DMS53 treated with DMSO at 0.1 percent for 48 hours (cell line): ENCODE data around the gene LRRC56.

Experiments used
- DNase-seq: peaks from one replicate; lab custom pipeline; 2025; ENCODE audit not compliant: unreplicated experiment; lab: John Stamatoyannopoulos, UW

The LRRC56 gene

DNA sequence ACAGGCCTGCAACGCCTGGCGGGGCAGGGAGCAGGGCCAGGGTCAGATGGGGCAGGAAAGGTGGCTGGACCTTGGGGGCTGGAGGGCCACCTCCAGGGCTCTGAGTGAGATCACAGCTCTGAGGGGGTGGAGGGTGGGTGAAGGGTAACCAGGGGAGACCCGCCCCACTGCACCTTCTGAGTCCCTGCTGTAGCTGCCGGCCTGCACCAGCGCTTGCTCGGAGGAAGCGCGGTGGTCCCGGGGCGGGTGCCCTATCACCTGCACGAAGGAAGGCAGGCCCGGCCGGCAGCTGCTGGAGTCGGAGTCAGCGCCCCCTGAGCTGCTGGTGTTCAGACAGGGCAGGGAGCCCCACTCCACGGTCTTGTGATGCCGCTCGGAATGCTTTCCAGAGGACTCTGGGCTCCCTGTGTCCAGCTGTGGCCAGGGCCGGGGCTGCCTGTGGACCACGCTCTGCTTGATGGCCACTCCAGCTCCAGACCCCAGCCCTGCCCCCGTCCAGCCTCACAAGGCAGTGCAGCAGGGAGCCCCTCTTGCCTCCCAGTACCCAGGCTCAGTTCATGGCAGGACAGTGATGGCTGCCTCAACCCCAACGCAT, 19.4 kb downstream of the LRRC56 start:
- no peak for DNase-seq

GRCh38 chr11:557328-558132, 20.2 kb downstream of the LRRC56 start:
- DNase-seq = no peak

DNA sequence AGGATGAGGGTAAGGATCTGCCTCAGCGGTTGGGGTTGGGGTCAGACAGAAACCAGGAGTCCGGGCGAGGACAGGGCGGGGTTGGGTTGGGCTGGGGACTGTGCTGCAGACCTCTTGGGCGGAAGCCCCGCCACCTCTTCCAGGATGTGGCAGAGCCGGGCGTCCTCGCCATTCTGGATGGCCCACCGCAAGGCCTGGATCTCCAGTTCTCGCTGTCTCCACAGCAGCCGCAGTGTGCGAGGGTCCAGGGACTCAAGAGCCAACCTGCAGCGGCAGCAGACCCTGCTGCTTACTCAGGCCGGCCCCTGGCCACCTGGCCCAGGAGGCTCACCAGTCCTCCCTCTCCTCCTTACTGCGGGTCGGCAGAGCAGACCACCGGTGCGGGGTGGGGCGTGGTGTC, 21.2 kb downstream of the LRRC56 start:
- no peak for DNase-seq

DNA sequence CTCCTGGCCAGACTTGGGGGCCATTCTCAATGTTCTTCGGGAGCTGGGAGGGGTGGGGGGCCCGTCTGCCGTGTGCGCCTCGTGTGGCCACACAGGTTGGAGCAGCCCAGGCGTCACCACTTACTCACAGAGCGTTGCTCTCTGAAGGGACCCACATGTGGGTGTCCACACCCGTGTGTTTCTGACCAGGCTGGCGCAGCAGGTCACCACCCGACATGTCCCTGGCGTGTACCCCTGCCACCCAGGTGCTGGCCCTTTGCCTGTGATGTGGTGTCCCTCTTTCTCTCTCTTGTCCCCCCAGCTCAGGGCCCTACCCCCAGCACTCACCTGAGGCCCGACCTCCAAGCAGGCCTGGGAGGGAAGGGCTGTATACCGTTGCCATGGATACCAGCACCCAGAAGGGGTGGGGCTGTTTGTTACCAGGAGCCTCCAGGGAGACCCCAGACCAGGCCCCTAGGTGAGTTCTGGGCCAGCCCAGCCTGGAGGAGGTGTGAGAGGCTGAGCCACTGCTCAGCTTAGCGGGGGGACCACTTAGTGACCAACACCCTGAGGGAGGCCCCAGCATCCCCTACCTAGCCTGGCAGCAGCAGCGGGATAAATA, 21.8 kb downstream of the LRRC56 start:
- no peak for DNase-seq

GRCh38 chr11:559712-560304, 22.5 kb downstream of the LRRC56 start:
- no peak for DNase-seq

- peak; percentile 96 for DNase-seq
These were observed 23.2 kb downstream of the LRRC56 start, which contains the start of the genes LMNTD2 and RASSF7 for GRCh38 chr11:560305-561147. TSS of gene LMNTD2 (minus strand) at chr11:560738. CDS start at chr11:560716, 22 bp downstream. TSS of gene RASSF7 (plus strand) at chr11:560970. CDS start at chr11:561769, 799 bp downstream.

DNA sequence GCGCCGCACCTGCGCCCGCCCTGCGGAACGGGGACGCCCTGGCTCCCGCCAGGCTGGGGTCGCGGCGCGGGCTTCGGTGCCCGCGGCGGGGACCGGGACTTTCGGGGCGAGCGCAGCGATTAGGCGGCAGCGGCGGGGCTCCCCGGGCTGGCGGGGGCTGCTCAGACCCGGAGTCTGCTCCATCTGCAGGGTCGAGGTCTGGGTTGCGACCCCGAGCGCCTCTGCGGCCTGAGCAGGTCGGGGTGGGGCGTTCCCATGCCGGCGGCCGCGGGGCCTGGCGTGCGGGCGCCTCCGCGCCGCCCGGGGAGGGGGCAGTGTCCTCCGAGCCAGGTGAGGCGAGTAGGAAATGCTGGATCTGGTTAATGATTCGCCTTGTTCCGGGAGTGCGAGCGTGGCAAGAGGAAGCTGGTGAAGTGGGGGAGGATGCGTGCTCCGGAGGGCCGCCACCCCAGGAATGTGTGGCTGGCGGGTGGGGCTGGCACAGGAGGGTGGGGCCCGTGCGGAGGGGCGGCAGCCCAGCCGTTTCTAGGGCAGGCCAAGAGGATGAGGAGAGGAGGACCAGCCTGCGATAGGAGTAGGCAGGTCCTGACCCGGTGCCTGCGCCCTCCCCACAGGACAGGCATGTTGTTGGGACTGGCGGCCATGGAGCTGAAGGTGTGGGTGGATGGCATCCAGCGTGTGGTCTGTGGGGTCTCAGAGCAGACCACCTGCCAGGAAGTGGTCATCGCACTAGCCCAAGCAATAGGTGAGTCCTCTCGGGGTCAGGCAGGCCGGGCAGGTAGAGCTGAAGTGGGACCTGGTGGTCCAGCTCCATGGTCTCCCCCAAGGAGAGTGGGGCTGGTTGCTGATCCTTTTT, 24.0 kb downstream of the LRRC56 start:
- peak; percentile 78 for DNase-seq

DNA sequence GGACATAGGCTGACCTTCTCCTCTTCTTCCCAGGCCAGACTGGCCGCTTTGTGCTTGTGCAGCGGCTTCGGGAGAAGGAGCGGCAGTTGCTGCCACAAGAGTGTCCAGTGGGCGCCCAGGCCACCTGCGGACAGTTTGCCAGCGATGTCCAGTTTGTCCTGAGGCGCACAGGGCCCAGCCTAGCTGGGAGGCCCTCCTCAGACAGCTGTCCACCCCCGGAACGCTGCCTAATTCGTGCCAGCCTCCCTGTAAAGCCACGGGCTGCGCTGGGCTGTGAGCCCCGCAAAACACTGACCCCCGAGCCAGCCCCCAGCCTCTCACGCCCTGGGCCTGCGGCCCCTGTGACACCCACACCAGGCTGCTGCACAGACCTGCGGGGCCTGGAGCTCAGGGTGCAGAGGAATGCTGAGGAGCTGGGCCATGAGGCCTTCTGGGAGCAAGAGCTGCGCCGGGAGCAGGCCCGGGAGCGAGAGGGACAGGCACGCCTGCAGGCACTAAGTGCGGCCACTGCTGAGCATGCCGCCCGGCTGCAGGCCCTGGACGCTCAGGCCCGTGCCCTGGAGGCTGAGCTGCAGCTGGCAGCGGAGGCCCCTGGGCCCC, 24.8 kb downstream of the LRRC56 start:
- no peak for DNase-seq

GRCh38 chr11:563066-563811, 25.9 kb downstream of the LRRC56 start:
- DNase-seq = no peak

DNA sequence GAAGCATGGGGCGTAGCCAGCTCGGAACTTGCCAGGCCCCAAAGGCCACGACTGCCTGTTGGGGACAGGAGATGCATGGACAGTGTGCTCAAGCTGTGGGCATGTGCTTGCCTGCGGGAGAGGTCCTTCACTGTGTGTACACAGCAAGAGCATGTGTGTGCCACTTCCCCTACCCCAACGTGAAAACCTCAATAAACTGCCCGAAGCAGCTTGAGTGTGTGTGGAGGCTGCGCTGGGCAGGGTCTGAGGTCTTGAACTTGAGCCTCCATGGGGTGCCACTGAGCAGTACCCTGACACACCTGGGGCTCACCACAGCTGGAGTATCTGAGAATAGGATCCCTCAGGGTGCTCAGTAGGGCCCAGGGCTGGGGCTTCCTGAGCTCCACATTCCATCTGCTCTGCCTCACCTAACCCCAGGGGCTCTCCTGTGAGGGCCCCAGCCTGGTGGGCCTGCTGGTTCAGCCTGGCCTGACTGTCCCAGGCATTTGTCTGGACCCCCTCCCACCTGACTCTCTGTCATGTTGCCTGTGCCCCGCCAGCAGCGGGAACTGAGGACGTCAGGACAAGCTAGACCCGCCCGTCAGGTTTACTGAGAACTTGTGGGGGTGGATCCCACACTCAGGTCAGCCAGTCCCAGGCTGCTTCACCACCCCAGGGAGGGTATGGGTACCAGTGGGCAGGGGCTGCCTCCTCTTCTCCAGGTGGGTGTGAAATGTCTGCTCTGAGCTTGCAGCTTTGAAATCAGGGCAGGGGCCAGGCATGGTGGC, 26.7 kb downstream of the LRRC56 start:
- DNase-seq = no peak

GRCh38 chr11:565921-566509, 28.7 kb downstream of the LRRC56 start:
- DNase-seq = no peak

DNA sequence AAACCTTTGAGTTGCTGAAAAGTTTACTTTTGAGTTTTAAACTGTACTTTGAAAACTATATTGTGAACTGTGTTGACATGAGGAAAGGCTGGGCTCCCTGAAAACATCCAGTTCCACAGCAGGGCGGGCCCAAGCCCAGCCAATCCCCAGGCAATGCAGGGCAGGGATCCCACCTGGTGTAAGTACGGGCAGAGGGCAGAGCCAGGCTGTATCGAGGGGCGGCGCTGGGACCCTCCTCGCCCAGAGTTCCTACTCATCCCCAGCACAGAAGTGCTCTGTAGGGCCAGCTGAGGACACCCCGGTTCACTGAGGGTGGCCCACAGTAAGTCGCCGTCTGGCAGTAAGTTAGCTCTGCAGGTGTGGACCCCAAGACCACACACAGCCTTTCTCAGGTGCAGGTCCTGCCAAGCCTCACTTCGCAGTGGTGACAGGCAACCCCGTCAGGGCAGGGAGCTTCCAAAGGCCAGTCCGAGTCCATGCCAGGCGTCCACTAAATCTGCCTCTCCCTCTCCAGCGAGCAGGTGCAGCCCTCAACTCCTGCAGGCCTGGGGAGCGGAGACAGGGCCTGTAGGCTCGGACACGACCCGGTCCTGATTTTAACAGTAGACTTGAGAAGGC, 29.8 kb downstream of the LRRC56 start:
- no peak for DNase-seq

- DNase-seq = peak; percentile 13
These were observed 30.4 kb downstream of the LRRC56 start for GRCh38 chr11:567629-568292.

- DNase-seq = peak; percentile 94
These were observed 31.2 kb downstream of the LRRC56 start for GRCh38 chr11:568306-569157.

DNA sequence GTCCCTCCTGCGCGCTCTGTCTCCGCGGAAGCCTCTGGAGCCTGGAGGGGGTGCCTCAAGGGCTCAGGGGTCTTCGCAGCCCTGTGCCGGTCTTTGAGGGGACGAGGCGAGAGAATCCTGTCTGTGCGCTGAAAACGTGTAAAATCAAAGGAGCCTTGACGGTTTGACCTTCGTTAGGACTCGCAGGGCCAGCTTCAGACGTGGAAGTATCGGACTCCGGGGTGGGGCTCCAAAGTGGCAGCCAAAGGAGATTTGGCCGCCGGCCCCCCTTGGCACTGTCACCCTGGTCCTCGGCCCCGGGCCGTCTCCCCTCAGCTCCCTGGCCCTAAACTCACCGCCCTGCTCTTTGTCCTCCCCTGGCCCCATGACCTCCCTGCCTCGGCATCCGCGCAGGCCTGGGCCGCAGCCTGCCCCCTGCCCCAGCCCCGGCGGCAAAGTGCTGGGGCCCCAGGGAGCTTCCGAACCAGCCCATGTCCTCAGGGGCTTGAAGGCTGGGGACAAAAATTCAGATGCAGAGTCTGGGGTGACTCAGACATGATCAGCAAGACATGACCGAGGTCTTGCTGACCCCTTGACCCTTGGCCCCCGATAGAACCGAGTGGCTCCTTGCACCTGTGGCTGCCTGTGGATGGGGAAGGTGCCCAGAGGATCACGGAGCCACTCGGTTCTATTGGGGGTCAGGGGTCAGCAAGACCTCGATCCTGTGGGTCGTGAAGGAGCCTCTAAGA, 32.0 kb downstream of the LRRC56 start:
- no peak for DNase-seq
